ENCODE results near the gene STARD9. TPM values are rescaled to one million over a fixed set of nuclear protein-coding genes. Genes with fewer than 3 reads are reported as not detected.
"Not testable (repeated sequence)": the region's sequence is repeated elsewhere in the genome, so short reads cannot be mapped to it uniquely, and the experiment has no call there.

STARD9 gene
- total RNA-seq, 4 donors from 2014 or later: 22.8 to 67.2 (median 25.2) TPM

DNA sequence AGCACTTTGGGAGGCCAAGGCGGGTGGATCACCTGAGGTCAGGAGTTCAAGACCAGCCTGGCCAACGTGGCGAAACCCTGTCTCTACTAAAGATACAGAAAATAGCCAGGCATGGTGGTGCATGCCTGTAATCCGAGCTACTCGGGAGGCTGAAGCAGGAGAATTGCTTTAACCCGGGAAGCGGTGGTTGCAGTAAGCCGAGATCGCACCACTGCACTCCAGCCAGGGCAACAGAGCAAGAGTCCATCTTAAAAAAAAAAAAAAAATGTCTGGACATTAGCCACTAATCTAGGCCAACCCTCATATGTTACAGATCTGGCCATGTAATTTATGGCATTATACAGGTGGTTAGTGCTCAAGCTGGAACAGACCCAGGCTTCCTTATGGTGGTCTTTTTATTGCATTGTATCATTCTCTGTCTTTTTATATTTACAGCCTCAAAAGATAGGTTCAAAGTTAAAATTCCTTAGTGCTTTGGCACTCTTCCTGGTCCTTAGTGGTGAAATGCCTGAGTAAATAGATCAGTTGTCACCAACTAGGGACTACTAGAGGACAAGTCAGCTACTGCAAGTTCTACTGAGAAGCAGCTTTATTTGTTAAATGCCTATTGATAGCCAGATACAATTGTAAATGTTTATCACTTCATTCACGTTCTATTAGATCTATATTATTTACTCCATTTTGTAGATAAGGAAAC is 16.0 kb downstream of the STARD9 start:
- Histone ChIP-seq H3K27me3 (no peaks in the 10 kb centered on the region), H3K9me3 (no peaks in the 10 kb centered on the region), H3K4me1 (peaks cover 0 to 5% of the 10 kb centered on the region in 2 donors), H3K36me3 (no peaks in the 10 kb centered on the region), H3K27ac (no peak overlapping the region), H3K4me3 (no peak overlapping the region)
- intact Hi-C loops (cut with DNase I; ENCODE audit: low total_unique reads): no loop called here
- no peak for DNase-seq
- TF ChIP-seq POLR2A (IDR thresholded peaks at IDR 0.05): no peak
- TF ChIP-seq, protein P1, sequence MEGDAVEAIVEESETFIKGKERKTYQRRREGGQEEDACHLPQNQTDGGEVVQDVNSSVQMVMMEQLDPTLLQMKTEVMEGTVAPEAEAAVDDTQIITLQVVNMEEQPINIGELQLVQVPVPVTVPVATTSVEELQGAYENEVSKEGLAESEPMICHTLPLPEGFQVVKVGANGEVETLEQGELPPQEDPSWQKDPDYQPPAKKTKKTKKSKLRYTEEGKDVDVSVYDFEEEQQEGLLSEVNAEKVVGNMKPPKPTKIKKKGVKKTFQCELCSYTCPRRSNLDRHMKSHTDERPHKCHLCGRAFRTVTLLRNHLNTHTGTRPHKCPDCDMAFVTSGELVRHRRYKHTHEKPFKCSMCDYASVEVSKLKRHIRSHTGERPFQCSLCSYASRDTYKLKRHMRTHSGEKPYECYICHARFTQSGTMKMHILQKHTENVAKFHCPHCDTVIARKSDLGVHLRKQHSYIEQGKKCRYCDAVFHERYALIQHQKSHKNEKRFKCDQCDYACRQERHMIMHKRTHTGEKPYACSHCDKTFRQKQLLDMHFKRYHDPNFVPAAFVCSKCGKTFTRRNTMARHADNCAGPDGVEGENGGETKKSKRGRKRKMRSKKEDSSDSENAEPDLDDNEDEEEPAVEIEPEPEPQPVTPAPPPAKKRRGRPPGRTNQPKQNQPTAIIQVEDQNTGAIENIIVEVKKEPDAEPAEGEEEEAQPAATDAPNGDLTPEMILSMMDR (IDR thresholded peaks at IDR 0.05): peak in 2 of 4 experiments; percentile 7 to 15

DNA sequence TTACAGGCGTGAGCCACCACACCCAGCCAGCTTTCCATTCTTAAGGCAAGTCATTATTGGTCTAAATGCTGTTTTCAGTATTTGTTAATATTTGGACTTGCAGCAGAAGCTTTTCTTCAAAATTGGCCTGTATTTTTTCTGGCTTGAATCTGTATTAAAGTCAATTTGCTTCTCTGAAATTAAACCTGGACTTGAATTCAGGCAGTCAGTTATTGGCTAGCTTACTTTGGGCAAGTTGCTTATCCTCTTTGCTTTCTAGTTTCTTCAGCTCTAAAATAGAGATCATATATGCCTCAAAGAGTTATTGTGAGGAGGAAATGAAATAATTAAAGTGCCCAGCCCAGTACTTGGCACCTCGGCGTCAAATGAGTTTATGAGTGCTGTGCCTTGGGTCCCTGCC is 17.3 kb downstream of the STARD9 start:
- intact Hi-C loops (cut with DNase I; ENCODE audit: low total_unique reads): no loop called here
- Histone ChIP-seq H3K9me3 (no peaks in the 10 kb centered on the region), H3K4me3 (no peak overlapping the region), H3K27ac (peak overlapping the region; percentile 64 to 84), H3K36me3 (no peaks in the 10 kb centered on the region), H3K4me1 (peaks cover 0 to 5% of the 10 kb centered on the region in 2 donors), H3K27me3 (no peaks in the 10 kb centered on the region)
- TF ChIP-seq, protein P1 (IDR thresholded peaks at IDR 0.05): no peak
- no peak for TF ChIP-seq POLR2A (IDR thresholded peaks at IDR 0.05)
- DNase-seq: no peak

DNA sequence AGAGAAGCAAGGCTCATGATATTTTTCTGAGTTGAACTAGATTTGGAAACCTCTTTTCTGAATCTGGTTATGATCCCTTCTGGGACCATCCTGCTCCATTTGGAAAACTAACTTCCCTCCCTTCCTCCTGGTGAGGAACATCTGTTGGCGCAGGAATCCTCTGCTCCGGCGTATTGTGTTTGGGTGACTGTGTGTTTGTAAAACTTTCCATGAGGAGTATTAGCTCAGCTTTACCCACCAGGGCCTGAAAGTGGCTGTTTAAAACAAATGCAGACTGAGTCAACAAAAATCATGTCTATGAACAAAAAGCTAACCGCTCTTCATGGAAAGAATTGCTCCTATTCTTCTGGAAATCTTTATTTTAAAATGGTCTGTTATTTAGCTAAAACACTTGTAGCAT is 17.7 kb downstream of the STARD9 start:
- Histone ChIP-seq H3K4me1 (peaks cover 0 to 5% of the 10 kb centered on the region in 2 donors), H3K9me3 (no peaks in the 10 kb centered on the region), H3K4me3 (no peak overlapping the region), H3K36me3 (no peaks in the 10 kb centered on the region), H3K27ac (peak overlapping the region; percentile 64 to 84), H3K27me3 (no peaks in the 10 kb centered on the region)
- DNase-seq: peak; percentile 46 to 55
- no peak for TF ChIP-seq POLR2A (IDR thresholded peaks at IDR 0.05)
- TF ChIP-seq, protein P1 (IDR thresholded peaks at IDR 0.05): no peak
- intact Hi-C loops (cut with DNase I; ENCODE audit: low total_unique reads): no loop called here

DNA sequence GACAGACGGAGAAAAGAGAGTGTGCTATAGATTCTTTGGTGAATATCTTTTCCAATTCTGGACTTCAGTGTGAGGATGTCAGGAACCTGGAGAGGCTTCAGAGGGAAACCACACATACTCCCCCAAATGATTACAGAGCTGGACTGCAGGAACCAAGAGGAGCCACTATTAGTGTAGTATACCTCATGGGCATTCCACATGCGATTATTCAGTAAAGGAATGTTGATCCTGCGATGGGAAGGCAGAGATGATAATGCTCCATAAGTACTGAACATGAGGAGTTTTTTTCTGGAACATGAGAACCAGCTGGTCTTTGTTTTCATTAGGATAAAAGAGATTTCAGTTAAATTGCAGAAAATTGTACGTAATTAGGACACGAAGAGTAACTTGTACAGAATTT is 18.7 kb downstream of the STARD9 start:
- no peaks in the 10 kb centered on the region for H3K36me3 ChIP-seq
- H3K4me3 ChIP-seq: no peak overlapping the region
- peak overlapping the region; percentile 64 to 84 for H3K27ac ChIP-seq
- H3K4me1 ChIP-seq: peaks cover 0 to 5% of the 10 kb centered on the region in 2 donors
- no peaks in the 10 kb centered on the region for H3K27me3 ChIP-seq
- TF ChIP-seq, protein P1 (IDR thresholded peaks at IDR 0.05): no peak
- DNase-seq: no peak
- intact Hi-C loops (cut with DNase I; ENCODE audit: low total_unique reads): no loop called here
- no peaks in the 10 kb centered on the region for H3K9me3 ChIP-seq

DNA sequence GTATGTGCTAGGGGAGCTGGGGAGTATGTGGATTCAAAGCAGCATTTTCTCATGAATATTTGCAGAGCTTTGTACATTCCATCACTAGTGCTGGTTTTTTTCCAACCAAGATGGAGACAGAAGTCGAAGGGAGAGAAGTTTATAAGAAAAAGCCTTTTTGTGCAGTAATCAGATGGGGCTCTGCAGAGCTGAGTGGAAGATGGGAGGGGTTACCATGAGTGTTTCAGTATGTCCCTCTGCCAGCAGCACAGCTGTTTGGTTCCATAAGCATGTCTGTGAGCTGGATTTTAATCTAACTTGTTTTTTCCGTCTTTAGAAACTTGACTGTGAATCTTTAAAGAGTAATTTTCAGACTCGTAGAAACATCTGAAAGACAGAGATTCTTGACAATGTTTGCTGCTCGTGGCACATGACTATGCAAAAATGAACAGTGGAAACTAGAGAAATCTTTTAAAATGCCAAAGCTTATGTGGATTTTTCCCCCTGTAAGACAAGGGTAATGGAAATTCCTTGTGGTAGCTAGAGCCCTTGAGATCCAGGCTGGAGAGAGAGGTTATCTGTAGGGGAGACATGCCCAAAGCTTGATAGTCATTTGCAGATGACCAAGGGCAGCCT is 20.3 kb downstream of the STARD9 start:
- H3K27me3 ChIP-seq: no peaks in the 10 kb centered on the region
- no peaks in the 10 kb centered on the region for H3K9me3 ChIP-seq
- no peaks in the 10 kb centered on the region for H3K36me3 ChIP-seq
- H3K4me1 ChIP-seq: peaks cover 0 to 5% of the 10 kb centered on the region in 2 donors
- intact Hi-C loops (cut with DNase I; ENCODE audit: low total_unique reads): no loop called here
- H3K27ac ChIP-seq: peak overlapping the region; percentile 12 to 73
- no peak for TF ChIP-seq POLR2A (IDR thresholded peaks at IDR 0.05)
- TF ChIP-seq, protein P1 (IDR thresholded peaks at IDR 0.05): no peak
- DNase-seq: no peak
- H3K4me3 ChIP-seq: no peak overlapping the region

DNA sequence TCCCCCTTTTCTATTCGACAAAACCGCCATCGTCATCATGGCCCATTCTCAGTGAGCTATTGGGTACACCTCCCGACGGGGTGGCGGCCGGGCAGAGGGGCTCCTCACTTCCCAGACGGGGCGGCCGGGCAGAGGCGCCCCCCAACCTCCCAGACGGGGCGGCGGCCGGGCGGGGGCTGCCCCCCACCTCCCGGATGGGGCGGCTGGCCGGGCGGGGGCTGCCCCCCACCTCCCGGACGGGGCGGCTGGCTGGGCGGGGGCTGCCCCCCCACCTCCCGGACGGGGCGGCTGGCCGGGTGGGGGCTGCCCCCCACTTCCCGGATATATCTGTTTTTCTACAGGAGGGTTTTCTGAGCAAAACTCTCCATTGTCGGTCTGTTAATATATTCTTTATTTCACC is 25.9 kb downstream of the STARD9 start:
- intact Hi-C loops (cut with DNase I; ENCODE audit: low total_unique reads); H3K4me3 ChIP-seq; H3K36me3 ChIP-seq; H3K4me1 ChIP-seq; H3K27me3 ChIP-seq; H3K27ac ChIP-seq; H3K9me3 ChIP-seq; DNase-seq: not testable (repeated sequence)

All from uterus (tissue), 4 donors.